LNCaP clone FGC (cell line): ENCODE measurements around the gene GAD1.

Source experiments
- DNase-seq: peaks from one replicate; pipeline ENCODE4 v3.0.0-alpha.2; 2011; ENCODE audit warnings: low read depth
- H3K4me3 ChIP-seq: 2 replicates; pipeline ENCODE4 v1.5.1; 2011; ENCODE audit warnings: mild to moderate bottlenecking, low read depth, low read length, control low read depth
- TF ChIP-seq, protein P1 (sequence below): IDR thresholded peaks from 2 replicates; pipeline ENCODE4 v1.5.1; 2012; ENCODE audit warnings: mild to moderate bottlenecking; ENCODE audit not compliant: control insufficient read depth, insufficient read depth; ENCODE audit errors: extremely low read depth

Gene GAD1

DNA sequence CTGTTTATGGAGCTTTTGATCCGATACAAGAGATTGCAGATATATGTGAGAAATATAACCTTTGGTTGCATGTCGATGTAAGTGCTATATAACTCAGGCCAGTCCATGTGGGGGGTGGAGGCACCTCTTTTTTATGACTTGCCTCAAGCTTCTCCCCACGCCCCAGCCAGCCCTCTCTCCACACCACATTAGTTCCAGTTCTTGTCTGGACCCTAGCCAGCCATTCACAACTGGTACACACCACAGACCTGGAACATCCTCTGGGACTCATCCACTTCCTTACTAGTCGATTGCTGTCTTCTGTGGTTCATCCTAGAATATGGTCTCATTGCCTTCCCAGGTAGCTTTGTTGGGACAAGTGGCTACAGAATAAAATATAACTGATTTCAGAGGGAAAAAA, 31.0 kb downstream of the GAD1 start:
- H3K4me3 ChIP-seq, result no peak overlapping the region
- TF ChIP-seq, protein P1, sequence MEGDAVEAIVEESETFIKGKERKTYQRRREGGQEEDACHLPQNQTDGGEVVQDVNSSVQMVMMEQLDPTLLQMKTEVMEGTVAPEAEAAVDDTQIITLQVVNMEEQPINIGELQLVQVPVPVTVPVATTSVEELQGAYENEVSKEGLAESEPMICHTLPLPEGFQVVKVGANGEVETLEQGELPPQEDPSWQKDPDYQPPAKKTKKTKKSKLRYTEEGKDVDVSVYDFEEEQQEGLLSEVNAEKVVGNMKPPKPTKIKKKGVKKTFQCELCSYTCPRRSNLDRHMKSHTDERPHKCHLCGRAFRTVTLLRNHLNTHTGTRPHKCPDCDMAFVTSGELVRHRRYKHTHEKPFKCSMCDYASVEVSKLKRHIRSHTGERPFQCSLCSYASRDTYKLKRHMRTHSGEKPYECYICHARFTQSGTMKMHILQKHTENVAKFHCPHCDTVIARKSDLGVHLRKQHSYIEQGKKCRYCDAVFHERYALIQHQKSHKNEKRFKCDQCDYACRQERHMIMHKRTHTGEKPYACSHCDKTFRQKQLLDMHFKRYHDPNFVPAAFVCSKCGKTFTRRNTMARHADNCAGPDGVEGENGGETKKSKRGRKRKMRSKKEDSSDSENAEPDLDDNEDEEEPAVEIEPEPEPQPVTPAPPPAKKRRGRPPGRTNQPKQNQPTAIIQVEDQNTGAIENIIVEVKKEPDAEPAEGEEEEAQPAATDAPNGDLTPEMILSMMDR, result no peak
- DNase-seq, result no peak

DNA sequence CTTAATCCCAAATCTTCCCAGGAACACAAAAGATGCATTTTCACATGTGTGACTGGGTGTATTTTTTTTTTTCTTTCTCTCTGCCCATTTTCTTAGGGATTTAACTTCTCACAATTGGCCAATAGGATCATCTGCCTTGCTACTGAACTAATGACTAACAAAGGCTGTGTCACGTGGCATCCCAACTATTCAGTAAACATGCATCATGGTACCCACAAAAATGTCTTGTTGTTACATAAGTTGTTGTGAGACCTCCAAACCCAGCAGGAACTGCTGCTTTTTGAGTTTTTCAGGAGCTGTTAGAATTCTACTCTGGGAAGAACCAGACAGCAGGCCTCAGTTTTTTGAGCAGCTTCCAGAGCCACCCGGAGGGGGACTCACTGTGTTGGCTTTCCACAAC, 31.9 kb downstream of the GAD1 start:
- TF ChIP-seq, protein P1, result no peak
- DNase-seq, result no peak
- H3K4me3 ChIP-seq, result no peak overlapping the region

DNA sequence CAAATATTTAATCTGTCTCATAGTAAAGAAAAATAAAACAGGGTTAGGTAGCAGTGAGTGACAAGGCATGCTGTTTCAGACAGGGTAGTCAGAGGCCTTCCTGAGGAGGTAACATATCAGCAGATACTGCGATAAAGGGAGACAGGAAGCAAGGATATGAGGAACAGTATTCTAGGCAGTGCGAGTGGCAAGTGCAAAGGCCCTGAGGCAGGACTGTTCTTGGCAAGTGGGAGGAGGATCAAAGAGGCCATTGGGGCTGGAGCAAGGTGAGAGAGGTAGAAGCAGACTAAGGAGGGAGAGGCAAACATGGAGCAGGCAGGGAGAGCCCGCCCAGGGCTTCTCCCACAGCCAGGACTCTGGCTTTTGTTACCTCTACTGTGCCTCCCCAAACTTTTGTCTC, 33.6 kb downstream of the GAD1 start:
- no peak for DNase-seq
- no peak overlapping the region for H3K4me3 ChIP-seq

DNA sequence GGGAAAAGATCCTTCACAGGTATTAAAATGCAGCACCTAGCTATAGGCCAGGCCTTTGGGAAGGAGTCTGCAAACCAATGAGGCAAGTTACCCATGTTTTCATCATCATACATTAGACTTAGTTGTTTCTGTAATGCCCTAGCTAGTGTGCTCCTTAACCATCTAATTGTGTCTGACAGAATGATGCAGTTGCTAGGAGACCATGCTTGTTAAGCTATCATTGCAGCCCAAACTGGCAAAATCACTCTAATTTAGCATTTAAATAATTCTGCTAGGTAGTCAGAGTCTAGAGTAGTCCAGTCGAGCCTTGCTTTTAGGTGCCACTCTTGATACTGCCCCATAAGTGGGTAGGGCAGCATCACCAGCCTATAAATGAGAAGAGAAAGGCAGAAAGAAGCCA, 34.9 kb downstream of the GAD1 start:
- TF ChIP-seq, protein P1, result no peak
- H3K4me3 ChIP-seq, result no peak overlapping the region
- no peak for DNase-seq

More for the DNA sequence above, 33.6 kb downstream of the GAD1 start:
- TF ChIP-seq, protein P1, result no peak

DNA sequence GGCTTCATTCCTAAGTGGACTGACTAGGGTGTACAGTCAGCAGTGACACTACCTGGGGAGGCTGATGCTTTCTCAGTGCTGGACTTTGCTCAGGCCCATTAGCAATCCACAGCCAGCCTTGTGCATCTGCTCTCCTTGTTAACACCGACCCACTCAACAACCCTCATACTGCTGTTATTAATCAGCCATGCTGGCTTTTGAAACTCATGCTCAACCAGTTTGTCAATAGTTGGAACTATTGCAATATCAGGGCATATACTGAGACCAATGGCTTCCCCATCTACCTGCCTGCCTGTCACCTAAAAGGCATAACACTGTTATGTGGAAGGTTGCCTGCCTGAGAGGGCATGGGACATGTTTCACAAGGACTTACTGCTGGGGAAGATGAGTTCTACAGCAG, 39.4 kb downstream of the GAD1 start:
- TF ChIP-seq, protein P1, result no peak
- no peak overlapping the region for H3K4me3 ChIP-seq
- DNase-seq, result no peak

DNA sequence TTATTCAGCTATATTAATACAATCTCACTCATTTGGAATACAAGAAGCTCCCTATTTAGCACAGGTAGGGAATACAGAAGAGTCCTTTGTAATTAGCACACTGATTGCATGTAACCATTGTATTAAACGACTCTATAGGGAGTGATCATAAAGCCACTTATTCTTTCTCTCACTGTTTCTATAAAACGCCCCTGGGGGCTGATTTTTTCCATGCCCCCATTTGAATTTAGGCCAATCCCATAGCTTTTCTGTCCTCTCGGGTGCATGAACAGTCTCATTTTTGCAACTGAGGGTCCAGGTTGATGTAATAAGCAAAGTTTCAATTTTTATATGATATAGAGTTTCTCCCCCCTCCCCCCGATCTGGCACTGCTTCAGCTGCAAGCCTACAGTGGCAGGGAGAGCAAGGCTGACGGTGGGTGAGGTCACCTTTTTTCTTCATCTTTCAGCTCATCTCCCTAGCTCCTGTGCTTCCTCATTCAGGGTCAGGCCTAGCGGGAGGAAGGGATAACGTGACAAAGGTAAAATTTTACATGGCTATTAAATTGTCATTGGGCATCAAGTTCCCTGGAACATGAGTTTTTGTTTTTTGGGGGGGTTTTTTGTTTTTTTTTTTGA, 45.7 kb downstream of the GAD1 start:
- DNase-seq, result no peak
- TF ChIP-seq, protein P1, result no peak
- no peak overlapping the region for H3K4me3 ChIP-seq

DNA sequence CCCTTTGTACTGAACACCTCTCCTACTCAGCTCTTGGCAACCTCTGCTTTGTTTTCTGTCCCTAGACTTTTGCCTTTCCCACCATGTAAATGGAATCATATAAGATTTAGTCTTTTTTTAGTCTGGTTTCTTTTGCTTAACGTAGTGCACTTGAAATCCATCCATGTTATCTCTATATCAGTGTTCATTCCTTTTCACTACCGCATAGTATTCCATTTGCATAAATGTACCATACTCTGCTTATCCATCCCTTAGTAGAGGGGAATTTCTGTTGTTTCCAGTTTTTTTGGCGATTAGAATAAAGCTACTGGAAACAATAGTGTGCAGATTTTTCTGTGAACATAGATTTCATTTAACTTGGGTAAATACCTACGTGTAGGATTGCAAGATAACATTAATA, 46.4 kb downstream of the GAD1 start:
- TF ChIP-seq, protein P1, result no peak
- H3K4me3 ChIP-seq, result no peak overlapping the region
- DNase-seq, result no peak
